ENCODE measurements around the gene RASL11B.
A peak's percentile ranks its signal among the peaks of the same experiment; 100 is the strongest.

Gene RASL11B

DNA sequence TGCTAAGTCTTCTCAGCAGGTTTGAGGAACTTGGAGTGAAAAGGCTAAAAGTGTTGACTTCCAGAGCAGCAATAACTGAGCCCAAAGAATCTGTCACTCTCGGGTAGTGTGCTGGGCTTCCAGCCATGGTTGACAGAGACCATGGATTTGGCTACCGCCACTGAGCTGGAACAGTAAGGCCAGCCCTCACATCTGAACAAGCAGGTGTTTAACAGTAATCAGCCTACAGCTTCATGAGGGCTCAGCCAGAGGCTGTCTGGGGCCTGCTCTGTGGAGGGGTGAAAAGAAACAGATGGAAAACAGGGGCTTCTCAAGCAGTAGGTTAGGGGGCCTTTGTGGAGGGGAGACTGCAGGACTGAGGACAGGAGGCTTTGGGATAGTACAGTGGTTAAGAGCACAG lies 14.9 kb downstream of the RASL11B start:
- no peak for DNase-seq

DNA sequence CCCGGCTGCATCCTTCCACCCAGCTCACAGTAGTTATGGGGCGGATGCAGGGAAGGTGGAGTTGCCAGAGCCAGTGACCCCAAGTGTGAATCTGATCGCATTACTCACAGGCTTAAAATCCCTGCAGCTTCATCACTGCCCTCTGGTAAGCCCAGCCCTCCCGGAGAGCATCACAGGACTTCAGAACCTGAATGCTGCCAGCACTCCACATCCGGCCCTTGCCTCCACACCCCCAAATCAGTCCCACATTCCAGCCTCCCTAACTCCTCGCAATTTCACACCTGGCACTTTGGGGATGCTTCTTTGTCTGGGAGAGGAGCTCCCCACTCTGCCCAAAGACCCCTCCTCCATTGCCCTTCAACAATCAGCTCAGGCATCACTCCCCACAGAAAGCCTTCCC lies 15.6 kb downstream of the RASL11B start:
- no peak for DNase-seq

DNA sequence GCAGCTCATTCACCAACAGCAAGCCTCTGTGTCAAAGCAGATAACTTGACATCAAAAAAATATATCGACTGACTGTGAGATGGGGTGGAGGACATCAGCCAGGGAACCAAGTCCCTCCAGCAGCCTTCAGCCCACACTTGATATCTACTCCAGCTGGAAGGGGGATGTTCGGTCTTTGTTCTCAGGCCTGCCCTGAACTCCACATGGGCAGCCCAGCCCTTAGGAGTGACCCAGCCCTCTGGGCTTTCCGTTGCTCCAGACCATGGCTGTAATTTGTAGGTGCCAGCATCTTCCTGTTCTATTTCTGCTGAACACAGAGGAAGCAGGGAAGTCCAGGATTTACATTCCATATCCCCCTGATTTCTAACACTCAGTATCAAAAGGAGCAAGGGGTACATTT lies 17.4 kb downstream of the RASL11B start:
- DNase-seq: no peak

GRCh38 chr4:52880994-52881393 lies 18.9 kb downstream of the RASL11B start:
- no peak for DNase-seq

- DNase-seq: no peak
Measured at GRCh38 chr4:52883183-52883621, 21.1 kb downstream of the RASL11B start.

DNA sequence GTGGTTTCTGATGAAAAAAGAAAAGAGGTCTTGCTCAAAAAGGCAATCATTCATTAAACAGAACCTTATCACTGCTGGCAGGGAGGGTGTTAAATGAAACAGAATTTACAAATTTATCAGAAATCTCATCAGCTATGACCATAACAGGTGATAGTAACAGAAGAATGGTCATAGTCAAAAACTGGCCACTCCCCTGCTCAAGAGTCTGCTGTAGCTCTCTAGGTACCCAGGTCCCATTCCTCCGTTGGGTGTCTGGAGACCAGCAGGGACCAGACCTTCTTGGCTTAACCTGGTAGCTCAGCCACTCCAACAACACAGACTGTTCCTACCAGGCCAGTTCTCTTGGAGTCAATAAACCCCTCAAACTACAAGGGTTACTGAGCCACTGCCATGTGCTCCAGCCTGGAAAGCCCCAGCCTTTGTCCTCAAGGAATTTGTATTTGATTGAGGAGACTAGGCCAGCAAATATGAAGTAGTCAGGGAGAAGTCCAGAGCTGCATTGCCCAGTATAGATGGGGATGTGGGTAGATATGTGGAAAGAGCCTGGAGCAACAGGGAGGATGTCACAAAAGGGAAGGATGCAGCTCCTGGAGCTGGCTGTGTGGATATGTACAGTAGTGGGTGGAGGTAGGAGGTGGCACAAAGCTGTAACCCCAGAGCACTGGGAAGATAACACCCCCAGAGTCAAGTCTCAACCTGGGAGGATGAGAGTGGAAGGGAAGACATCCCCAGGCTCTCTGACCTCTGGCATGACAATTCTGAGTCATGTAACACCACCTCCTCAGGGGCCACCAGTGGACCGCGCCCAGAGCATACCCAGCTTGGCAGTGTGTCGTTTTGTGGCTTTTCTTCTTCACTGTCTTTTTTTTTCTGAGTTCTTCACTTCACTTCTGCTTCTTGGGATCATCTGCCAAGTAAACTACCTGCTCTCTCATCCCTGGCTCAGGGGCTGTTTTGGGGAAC lies 21.9 kb downstream of the RASL11B start:
- no peak for DNase-seq

- DNase-seq: no peak
Measured at GRCh38 chr4:52884994-52885393, 22.9 kb downstream of the RASL11B start.

GRCh38 chr4:52889354-52889753 lies 27.2 kb downstream of the RASL11B start:
- no peak for DNase-seq

- no peak for DNase-seq
Measured at GRCh38 chr4:52889778-52890520, 27.8 kb downstream of the RASL11B start.

DNA sequence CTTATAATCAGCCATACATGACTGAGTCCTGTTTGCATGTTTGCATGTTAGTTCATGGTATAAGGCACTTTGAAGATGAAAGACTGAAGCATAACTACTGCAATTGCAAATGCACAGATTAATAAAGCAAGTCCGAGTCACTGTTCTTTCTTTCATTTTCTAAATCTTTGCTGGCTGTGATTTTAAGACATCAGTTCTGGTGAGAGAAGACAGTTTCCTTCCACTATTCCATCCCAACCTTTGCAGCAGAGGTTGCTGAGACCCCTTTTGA lies 28.3 kb downstream of the RASL11B start:
- no peak for DNase-seq

DNA sequence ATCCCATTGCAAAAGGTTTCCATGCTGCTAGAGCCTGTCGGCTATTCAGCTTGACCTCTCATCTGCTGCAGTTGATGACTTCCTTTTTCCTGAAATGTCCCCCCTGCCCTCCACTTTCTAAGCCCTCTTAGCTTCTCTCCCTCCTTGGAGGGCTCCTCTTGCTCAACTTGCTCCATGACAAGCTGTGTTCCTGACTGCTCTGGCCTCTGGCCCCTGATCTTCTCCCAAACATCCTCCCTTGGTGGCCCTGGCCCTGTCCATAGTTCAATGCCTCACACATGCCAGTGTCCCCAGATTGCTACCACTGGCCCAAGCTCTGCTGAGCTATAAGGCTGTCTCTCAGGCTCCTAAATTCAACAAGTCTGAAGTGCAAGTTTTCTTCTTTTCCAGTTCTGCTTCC lies 29.6 kb downstream of the RASL11B start:
- no peak for DNase-seq

- DNase-seq: no peak
Measured at GRCh38 chr4:52892880-52893279, 30.8 kb downstream of the RASL11B start.

DNA sequence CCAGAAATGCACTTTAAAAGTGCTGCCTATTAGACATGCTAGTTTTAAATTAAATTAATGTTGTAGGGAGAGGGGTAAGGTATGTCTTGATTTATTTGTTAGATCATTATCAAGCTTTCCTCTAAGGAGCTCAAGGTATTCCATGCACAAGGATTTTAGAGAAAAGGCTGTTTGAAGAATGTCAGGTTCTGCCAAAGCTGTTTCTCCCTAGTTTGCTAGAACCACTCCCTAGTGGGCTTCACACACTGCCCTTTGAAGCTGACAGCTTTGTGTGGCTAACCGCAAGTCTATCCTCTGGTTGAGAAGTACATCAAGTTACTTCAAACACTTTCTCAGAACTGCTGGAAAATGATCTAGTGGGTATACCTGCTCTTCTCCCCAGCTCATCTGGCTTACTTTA lies 32.3 kb downstream of the RASL11B start:
- DNase-seq: no peak

DNA sequence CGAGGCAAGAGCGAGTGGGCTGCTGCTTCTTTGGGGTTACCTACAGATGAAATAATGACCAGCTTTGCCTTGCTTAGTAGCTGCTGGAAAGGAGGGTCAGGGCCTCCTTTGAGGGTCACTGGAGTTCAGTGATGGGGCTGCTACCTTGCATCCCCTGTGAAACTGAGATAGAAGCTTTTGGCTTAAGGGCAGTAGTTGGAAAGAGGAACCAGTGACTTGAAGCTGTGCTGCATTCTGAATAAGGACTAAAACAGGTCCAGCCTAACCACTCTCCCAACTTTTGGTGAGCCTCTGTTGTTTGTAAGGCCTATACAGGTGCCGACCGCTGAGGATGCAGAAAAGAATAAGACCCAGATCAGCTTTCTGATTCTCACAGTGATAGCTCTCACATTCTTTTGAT lies 41.2 kb downstream of the RASL11B start:
- no peak for DNase-seq

DNA sequence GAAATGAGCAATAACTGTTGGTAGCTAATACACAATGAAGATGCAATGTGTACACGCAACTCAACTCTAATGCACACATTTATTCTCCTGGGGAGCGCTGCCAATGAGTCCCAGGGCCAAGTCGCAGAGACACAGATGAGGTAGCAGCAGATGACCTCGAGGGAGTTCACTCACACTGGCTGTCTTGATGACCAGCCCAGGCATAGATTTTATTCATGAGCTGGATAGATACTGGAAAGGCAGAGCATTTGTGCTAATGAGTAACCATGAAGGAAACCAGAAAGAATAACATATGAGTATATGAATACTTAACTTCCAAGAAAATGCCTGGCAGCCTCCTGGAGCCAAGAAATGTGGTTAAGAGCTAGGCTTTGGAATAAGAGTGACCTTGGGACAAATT lies 42.3 kb downstream of the RASL11B start:
- DNase-seq: no peak

GRCh38 chr4:52907510-52907909 lies 45.4 kb downstream of the RASL11B start:
- DNase-seq: no peak

DNA sequence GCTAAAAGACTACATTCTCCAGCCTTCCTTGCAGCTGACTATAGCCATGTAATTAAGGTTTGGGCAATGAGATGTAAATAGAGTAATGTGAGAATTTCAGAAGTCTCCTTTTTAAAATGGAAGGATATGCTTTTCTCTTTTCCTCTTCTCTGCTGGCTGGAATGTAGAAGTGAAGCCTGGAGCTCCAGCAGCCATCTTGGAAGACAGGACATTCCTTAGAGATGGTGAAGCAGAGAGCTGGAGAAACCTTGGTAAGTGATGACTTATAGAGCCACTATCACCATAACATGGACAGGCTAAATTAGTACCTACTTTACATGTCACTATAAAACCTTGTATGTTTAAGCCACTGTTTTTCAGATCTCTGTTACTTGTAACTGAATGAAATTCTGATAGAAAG lies 48.0 kb downstream of the RASL11B start:
- no peak for DNase-seq

DNA sequence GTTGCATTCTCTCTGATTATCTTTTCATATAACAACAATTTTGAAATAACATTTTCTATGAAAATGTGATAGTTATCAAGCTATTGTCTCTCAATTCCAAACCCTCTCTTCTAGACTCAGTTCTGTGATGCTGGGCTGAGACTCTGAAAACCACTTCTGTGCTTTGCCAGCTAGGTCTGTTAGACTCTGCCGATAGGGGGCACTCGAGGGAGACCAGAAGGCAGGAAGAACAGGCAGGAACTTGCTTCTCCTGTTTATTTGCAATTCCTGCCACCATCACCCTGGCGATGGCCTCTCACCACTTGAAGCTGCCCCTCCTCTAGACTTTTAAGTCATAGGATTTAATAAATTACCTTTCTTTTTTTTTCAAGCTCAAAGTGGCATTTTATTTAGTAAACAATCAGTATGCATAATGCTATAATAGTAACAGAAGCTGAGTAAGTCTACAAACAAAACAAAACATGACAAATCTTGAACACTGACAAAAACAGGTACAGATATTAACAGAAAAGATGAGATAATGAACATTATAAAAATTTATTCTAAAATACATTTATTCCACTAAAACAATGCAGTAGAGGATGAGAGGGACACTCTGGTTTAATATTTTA lies 49.7 kb downstream of the RASL11B start:
- DNase-seq: peak; percentile 31

DNA sequence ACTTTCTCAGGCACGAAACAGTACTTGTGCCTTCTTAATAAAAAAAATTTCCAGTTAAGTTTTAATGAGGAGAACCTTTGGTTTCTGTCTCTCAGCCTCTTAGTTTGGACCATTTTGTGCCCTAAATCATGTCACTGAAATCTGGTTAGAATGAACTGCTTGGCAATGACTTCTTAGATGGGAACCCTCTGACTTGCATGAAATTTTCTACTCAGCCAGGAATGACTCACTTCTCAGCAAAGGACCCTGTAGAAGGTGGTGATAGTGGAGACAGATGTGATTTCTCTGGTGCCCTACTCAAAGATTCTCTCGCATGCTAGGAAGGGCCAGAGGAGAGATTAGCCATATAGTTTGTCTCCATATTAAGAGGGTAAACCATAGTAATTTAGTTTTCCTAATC lies 50.5 kb downstream of the RASL11B start:
- DNase-seq: no peak

GRCh38 chr4:52914051-52914605 lies 52.0 kb downstream of the RASL11B start:
- no peak for DNase-seq

DNA sequence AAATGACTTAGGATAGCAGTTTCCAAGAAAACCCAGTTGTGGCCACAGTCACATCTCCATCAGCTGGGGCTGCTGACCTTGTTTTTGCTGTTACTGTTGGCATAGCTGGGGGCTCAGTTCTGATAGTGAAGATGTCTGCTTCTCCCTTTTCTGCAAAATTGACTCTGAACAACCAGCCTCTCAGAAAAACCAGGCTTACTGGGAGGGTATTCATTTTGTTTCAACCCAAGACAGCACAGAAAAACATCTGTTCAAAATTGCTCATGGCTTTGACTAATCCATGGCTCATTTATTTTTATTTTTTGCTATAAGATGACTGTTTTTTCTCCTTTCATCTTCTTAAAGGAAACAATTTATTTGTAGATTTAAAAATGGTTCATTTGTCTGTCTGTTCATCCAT lies 53.1 kb downstream of the RASL11B start:
- DNase-seq: no peak

- no peak for DNase-seq
Measured at GRCh38 chr4:52915730-52916300, 53.7 kb downstream of the RASL11B start.

Measured in CD4-positive, alpha-beta T cell treated with Interferon gamma for 1 hour (primary cell).